Common myeloid progenitor, CD34-positive (primary cell): ENCODE data around the gene GSG1L.

Experiments
- CTCF ChIA-PET: fragments of 350-600 bp; sonication (Branson Sonifier 250); formaldehyde crosslinking; loops from one replicate; lab custom pipeline; 2021; ENCODE audit warnings: antibody characterized with exemption; lab: Charles Lee
- POLR2A ChIA-PET: fragments of 350-600 bp; sonication (Branson Sonifier 250); formaldehyde crosslinking; loops from one replicate; lab custom pipeline; 2021; ENCODE audit warnings: antibody characterized with exemption; lab: Charles Lee
- DNase-seq, 3 donors: peaks; one replicate each; pipeline versions ENCODE4 v3.0.0 to v3.0.0-alpha.2; 2013
- H3K27ac ChIP-seq, 2 experiments: 1 replicate in 1 of 2; 2 replicates in 1 of 2; pipeline ENCODE4 v1.7.0; 2013; ENCODE audit warnings: inconsistent platforms in 2 of 2, low read length in 2 of 2, mild to moderate bottlenecking in 2 of 2, low read depth in 1 of 2, moderate library complexity in 1 of 2; ENCODE audit not compliant: severe bottlenecking in 2 of 2, insufficient read depth in 1 of 2, poor library complexity in 1 of 2
- H3K27me3 ChIP-seq, 5 experiments: replicated peaks in 2 of 5; 1 replicate in 3 of 5; 2 replicates in 2 of 5; pipeline versions ENCODE4 v1.6.1 to v1.7.0; 2013; ENCODE audit warnings: low read length in 4 of 5, mild to moderate bottlenecking in 2 of 5, moderate library complexity in 2 of 5, inconsistent platforms in 1 of 5; ENCODE audit not compliant: insufficient read depth in 5 of 5, control insufficient read depth in 4 of 5
- H3K36me3 ChIP-seq, 4 experiments: 1 replicate in 2 of 4; 2 replicates in 2 of 4; pipeline versions ENCODE4 v1.6.1 to v1.7.0; 2013; ENCODE audit warnings: low read length in 3 of 4, control low read depth in 1 of 4, mild to moderate bottlenecking in 1 of 4; ENCODE audit not compliant: control insufficient read depth in 4 of 4, insufficient read depth in 4 of 4
- H3K4me1 ChIP-seq, 4 experiments: 1 replicate in 3 of 4; 2 replicates in 1 of 4; pipeline versions ENCODE4 v1.6.1 to v1.7.1; 2013; ENCODE audit warnings: low read length in 3 of 4, mild to moderate bottlenecking in 3 of 4, control low read depth in 1 of 4, inconsistent platforms in 1 of 4, moderate library complexity in 1 of 4; ENCODE audit not compliant: control insufficient read depth in 4 of 4, insufficient read depth in 4 of 4; ENCODE audit errors: control extremely low read depth in 1 of 4
- H3K4me3 ChIP-seq, 7 experiments: 1 replicate in 4 of 7; 2 replicates in 3 of 7; pipeline versions ENCODE4 v1.5.1 to v1.7.0; 2013; ENCODE audit warnings: mild to moderate bottlenecking in 7 of 7, low read length in 6 of 7, moderate library complexity in 6 of 7, inconsistent platforms in 2 of 7, low read depth in 2 of 7, control low read depth in 1 of 7; ENCODE audit not compliant: insufficient read depth in 4 of 7, control insufficient read depth in 1 of 7; ENCODE audit errors: extremely low read depth in 1 of 7
- H3K9me3 ChIP-seq, 5 experiments: 1 replicate in 4 of 5; 2 replicates in 1 of 5; pipeline versions ENCODE4 v1.6.1 to v1.7.1; 2013; ENCODE audit warnings: low read length in 4 of 5, mild to moderate bottlenecking in 2 of 5, inconsistent platforms in 1 of 5, low read depth in 1 of 5, moderate library complexity in 1 of 5; ENCODE audit not compliant: control insufficient read depth in 4 of 5, insufficient read depth in 2 of 5; ENCODE audit errors: control extremely low read depth in 1 of 5
- WGBS: methylation state at CpG from one replicate; pipeline ENCODE4 v1.1.5; 2013; ENCODE audit not compliant: insufficient coverage; 5-methylcytosine and 5-hydroxymethylcytosine counted together

GSG1L gene

GRCh38 chr16:27813591-27813990 is 249.9 kb downstream of the GSG1L start:
- H3K4me1 ChIP-seq = no peaks in the 10 kb centered on the region
- ChIA-PET POLR2A (no interaction called here), CTCF (no interaction called here)
- no peak overlapping the region for H3K4me3 ChIP-seq
- H3K36me3 ChIP-seq = no peaks in the 10 kb centered on the region
- H3K9me3 ChIP-seq = peaks cover 0 to 3% (median 0%) of the 10 kb centered on the region in 5 experiments
- H3K27ac ChIP-seq = no peak overlapping the region
- peaks cover 0 to 12% (median 7%) of the 10 kb centered on the region in 5 experiments for H3K27me3 ChIP-seq
- 92% methylated on average over 7 of the region's 9 CpGs for WGBS
- DNase-seq = no peak

GRCh38 chr16:27811881-27812280 is 251.6 kb downstream of the GSG1L start:
- H3K36me3 ChIP-seq = no peaks in the 10 kb centered on the region
- 100% methylated on average over 2 of the region's 3 CpGs for WGBS
- no peak overlapping the region for H3K27ac ChIP-seq
- H3K27me3 ChIP-seq = peaks cover 0 to 6% (median 2%) of the 10 kb centered on the region in 5 experiments
- no peak for DNase-seq
- H3K4me3 ChIP-seq = no peak overlapping the region
- H3K4me1 ChIP-seq = no peaks in the 10 kb centered on the region
- CTCF ChIA-PET = no interaction called here
- POLR2A ChIA-PET = no interaction called here
- H3K9me3 ChIP-seq = peaks cover 0 to 3% (median 0%) of the 10 kb centered on the region in 5 experiments

- peaks cover 0 to 13% (median 7%) of the 10 kb centered on the region in 5 experiments for H3K27me3 ChIP-seq
- no peaks in the 10 kb centered on the region for H3K9me3 ChIP-seq
- H3K27ac ChIP-seq = no peak overlapping the region
- H3K4me1 ChIP-seq = peaks cover 0 to 5% (median 2%) of the 10 kb centered on the region in 4 experiments
- no peak for DNase-seq
- ChIA-PET POLR2A (interaction anchor here (0.6 kb wide), 1 partner anchor 10 kb away, joined by 4 read pairs; no protein-coding TSS in a partner anchor), CTCF (no interaction called here)
- H3K4me3 ChIP-seq = no peak overlapping the region
- H3K36me3 ChIP-seq = no peaks in the 10 kb centered on the region
- WGBS = 78% methylated on average over 2 of the region's 5 CpGs
These were observed 256.5 kb downstream of the GSG1L start for GRCh38 chr16:27806986-27807385.

DNA sequence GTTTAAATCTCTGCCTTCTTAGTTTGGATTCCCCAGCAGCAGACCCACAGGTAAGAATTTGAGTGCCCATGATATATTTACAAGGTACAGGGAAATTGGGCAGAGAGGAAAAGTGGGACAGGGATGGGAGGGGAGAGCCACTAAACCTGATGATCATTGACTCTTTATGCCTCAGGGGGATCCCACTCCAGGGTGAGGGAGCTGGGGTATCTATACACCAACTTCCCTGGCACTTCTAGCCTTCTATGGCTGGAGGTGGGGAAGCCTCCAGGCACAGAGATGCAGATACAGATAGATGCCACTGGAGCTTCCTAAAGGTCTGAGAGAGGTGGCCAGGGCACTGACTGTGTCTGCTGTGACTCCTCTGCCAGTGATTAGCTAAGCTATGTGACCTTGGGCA is 257.1 kb downstream of the GSG1L start:
- CTCF ChIA-PET = no interaction called here
- POLR2A ChIA-PET = interaction anchor here (0.6 kb wide), 1 partner anchor 9 kb away, joined by 4 read pairs; no protein-coding TSS in a partner anchor
- Histone ChIP-seq H3K9me3 (no peaks in the 10 kb centered on the region), H3K36me3 (no peaks in the 10 kb centered on the region), H3K27me3 (peaks cover 0 to 15% (median 7%) of the 10 kb centered on the region in 5 experiments), H3K4me1 (peaks cover 0 to 5% (median 2%) of the 10 kb centered on the region in 4 experiments), H3K4me3 (no peak overlapping the region), H3K27ac (no peak overlapping the region)
- DNase-seq = no peak

DNA sequence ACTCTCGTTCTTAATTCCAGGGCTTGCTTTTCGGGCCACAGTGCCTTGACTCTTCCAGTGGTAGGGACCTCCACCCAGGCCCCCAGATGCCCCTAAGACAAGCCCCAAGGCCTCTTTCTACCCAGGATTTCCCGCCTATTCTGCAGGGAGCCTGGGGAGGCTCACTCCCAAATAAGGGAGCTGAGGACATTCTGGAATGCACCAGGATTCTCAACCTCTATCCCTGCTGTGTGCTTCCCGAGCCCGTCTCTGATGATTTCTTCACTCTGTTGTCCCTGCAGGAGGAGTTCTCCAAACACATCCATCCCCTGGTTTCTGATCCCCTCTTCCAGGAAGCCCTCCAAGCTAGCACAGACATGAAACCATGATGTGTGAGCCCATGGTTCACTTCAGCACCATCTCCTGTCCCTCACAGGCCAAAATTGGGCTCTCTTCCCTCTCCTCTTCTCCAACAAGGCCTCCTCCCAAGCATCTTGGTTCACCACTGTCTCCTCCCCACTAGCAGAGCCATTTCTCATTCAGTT is 257.6 kb downstream of the GSG1L start:
- no peak for DNase-seq
- POLR2A ChIA-PET = no interaction called here
- H3K36me3 ChIP-seq = no peaks in the 10 kb centered on the region
- CTCF ChIA-PET = no interaction called here
- H3K9me3 ChIP-seq = no peaks in the 10 kb centered on the region
- no peak overlapping the region for H3K4me3 ChIP-seq
- H3K4me1 ChIP-seq = peaks cover 0 to 5% (median 2%) of the 10 kb centered on the region in 4 experiments
- peaks cover 0 to 15% (median 7%) of the 10 kb centered on the region in 5 experiments for H3K27me3 ChIP-seq
- WGBS = 87% methylated on average over 2 of the region's 5 CpGs
- H3K27ac ChIP-seq = no peak overlapping the region

DNA sequence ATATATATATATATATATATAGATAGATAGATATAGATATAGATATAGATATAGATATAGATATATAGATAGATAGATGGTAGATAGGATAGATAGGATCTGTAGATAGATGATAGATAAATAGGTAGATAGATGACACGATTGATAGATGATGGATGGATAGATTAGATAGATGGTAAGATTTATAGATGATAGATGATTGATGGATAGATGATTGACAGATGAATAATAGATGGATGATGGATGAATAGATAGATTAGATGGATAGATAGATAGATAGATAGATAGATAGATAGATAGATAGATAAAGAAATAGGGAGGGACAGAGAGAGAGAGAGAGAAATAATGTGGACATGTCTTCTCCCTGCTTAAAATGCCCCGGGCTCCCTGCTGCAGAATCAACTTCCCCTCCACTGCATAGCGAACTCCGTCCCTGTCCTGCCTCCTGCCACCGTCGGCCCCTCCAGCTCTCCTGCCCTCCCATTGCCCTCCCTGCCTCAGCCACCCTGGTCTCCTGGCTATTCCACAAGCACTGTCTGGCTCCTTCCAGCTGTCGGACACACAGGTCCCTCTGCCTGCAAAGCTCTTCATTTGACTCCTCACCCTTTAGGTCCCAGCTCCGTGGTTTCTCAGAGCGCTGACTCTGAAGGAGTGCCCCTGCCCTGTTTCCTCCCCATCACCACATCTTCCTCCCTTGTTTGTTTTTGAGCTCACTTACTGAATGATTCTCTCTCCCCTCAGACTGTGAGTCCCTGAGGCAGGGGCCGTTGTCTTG is 259.6 kb downstream of the GSG1L start:
- DNase-seq = peak in 2 of 3 donors; percentile 20 to 24
- Histone ChIP-seq H3K27ac (no peak overlapping the region), H3K4me3 (peak overlapping the region in 2 of 7 experiments; percentile 16 to 61), H3K36me3 (no peaks in the 10 kb centered on the region), H3K4me1 (peaks cover 0 to 5% (median 2%) of the 10 kb centered on the region in 4 experiments), H3K27me3 (peaks cover 0 to 15% (median 7%) of the 10 kb centered on the region in 5 experiments), H3K9me3 (no peaks in the 10 kb centered on the region)
- ChIA-PET CTCF (no interaction called here), POLR2A (no interaction called here)
- 13% methylated on average over 10 of the region's 10 CpGs for WGBS
